ENCODE data around the gene GNLY. TPM values are rescaled to one million over a fixed set of nuclear protein-coding genes. Genes with fewer than 3 reads are reported as not detected.

Gene GNLY
- total and polyA plus RNA-seq, 2 experiments from 2014 or later: not detected

DNA sequence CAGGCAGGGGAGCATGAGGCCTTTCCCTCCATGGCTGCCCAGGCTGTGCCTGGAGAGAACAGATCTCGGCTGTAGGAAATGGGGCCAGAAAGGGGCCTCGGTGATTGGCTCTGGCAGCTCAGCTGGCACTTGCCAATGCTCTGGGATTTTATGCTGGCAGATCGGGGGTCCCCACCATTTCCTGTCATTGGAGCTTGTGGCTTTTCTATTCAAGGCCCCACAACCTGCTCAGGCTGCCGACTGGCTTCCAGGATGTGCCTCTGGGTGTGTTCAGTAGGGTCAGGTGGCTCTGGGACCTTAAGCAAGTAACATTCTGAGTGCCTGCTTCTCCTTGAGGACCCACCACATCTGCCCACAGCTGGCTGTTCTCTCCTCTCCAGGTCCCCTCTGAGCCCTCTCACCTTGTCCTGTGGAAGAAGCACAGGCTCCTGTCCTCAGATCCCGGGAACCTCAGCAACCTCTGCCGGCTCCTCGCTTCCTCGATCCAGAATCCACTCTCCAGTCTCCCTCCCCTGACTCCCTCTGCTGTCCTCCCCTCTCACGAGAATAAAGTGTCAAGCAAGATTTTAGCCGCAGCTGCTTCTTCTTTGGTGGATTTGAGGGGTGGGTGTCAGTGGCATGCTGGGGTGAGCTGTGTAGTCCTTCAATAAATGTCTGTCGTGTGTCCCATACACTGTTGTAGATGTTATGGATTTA lies 4.2 kb downstream of the GNLY start:
- H3K36me3 ChIP-seq (replicated peaks; ENCODE audit: insufficient read depth, low read depth): no peaks in the 10 kb centered on the region
- H3K27ac ChIP-seq: no peak overlapping the region
- H3K9me3 ChIP-seq (ENCODE audit: low read depth): no peaks in the 10 kb centered on the region
- 81% methylated on average over 11 of the region's 11 CpGs for WGBS (ENCODE audit: low lambda C conversion rate, missing lambda C conversion rate)
- no peaks in the 10 kb centered on the region for H3K4me1 ChIP-seq (ENCODE audit: insufficient read depth)
- TF ChIP-seq, protein P1, sequence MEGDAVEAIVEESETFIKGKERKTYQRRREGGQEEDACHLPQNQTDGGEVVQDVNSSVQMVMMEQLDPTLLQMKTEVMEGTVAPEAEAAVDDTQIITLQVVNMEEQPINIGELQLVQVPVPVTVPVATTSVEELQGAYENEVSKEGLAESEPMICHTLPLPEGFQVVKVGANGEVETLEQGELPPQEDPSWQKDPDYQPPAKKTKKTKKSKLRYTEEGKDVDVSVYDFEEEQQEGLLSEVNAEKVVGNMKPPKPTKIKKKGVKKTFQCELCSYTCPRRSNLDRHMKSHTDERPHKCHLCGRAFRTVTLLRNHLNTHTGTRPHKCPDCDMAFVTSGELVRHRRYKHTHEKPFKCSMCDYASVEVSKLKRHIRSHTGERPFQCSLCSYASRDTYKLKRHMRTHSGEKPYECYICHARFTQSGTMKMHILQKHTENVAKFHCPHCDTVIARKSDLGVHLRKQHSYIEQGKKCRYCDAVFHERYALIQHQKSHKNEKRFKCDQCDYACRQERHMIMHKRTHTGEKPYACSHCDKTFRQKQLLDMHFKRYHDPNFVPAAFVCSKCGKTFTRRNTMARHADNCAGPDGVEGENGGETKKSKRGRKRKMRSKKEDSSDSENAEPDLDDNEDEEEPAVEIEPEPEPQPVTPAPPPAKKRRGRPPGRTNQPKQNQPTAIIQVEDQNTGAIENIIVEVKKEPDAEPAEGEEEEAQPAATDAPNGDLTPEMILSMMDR (IDR thresholded peaks at IDR 0.05; ENCODE audit: poor library complexity): no peak
- TF ChIP-seq EZH2 (IDR thresholded peaks at IDR 0.05; ENCODE audit: borderline replicate concordance): no peak
- no peak for TF ChIP-seq EZH2phosphoT487 (IDR thresholded peaks at IDR 0.05; ENCODE audit: low read depth, severe bottlenecking, unreplicated experiment)
- no peak overlapping the region for H2AFZ ChIP-seq
- no peaks in the 10 kb centered on the region for H4K20me1 ChIP-seq (ENCODE audit: insufficient read depth, poor library complexity, severe bottlenecking)
- H3K27me3 ChIP-seq: no peaks in the 10 kb centered on the region
- DNase-seq (ENCODE audit: low spot score): no peak
- no peaks in the 10 kb centered on the region for H3K9me2 ChIP-seq (replicated peaks; ENCODE audit: insufficient read depth)
- no peaks in the 10 kb centered on the region for H3K79me2 ChIP-seq
- no peak overlapping the region for H3K4me3 ChIP-seq
- no peak overlapping the region for H3K4me2 ChIP-seq

DNA sequence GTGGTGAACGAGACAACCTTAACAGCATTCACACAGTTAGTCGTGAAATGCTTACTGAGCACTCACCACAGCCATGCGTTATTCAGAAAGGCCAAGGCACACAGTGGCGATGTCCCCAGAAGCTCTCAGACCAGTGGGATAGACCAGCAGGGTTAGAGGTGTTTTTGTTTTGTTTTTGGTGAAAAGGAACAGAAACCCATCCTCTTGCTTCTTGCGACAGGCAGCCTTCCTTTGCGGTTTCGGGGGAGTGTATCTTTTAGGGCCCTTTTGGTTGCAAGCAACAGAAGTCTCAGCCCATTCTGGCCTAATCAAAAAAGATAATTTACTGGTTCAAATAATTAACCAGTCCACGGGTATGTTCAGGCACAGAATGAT lies 4.7 kb downstream of the GNLY start:
- no peaks in the 10 kb centered on the region for H3K9me2 ChIP-seq (replicated peaks; ENCODE audit: insufficient read depth)
- no peaks in the 10 kb centered on the region for H3K4me1 ChIP-seq (ENCODE audit: insufficient read depth)
- no peaks in the 10 kb centered on the region for H3K9me3 ChIP-seq (ENCODE audit: low read depth)
- no peaks in the 10 kb centered on the region for H4K20me1 ChIP-seq (ENCODE audit: insufficient read depth, poor library complexity, severe bottlenecking)
- H3K36me3 ChIP-seq (replicated peaks; ENCODE audit: insufficient read depth, low read depth): no peaks in the 10 kb centered on the region
- no peak overlapping the region for H3K4me2 ChIP-seq
- WGBS (ENCODE audit: low lambda C conversion rate, missing lambda C conversion rate): 73% methylated on average over 8 of the region's 8 CpGs
- no peak overlapping the region for H3K27ac ChIP-seq
- H3K79me2 ChIP-seq: no peaks in the 10 kb centered on the region
- DNase-seq (ENCODE audit: low spot score): no peak
- TF ChIP-seq EZH2 (IDR thresholded peaks at IDR 0.05; ENCODE audit: borderline replicate concordance) (no peak), EZH2phosphoT487 (IDR thresholded peaks at IDR 0.05; ENCODE audit: low read depth, severe bottlenecking, unreplicated experiment) (no peak)
- TF ChIP-seq, protein P1 (IDR thresholded peaks at IDR 0.05; ENCODE audit: poor library complexity): no peak
- no peaks in the 10 kb centered on the region for H3K27me3 ChIP-seq
- no peak overlapping the region for H3K4me3 ChIP-seq
- no peak overlapping the region for H2AFZ ChIP-seq

DNA sequence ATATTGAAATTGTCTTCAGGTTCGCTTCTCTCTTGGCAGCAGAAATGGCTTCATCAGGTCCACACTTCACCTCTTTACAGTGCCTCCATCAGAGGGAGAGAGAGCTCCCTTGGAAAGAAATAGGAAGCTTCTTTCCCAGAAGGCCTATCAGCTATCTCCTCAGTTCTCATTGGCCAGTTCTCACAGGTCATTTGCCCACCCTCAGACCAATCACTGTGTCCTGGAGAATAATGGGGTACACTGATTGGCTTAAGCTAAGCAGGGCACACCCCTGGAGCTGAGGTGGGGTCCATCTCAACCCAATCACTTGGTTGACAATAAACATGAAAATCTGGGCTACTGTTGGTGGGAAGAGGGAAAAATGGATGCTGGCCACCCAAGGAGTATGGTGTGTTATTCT lies 5.2 kb downstream of the GNLY start:
- DNase-seq (ENCODE audit: low spot score): no peak
- no peak overlapping the region for H3K4me2 ChIP-seq
- H3K9me2 ChIP-seq (replicated peaks; ENCODE audit: insufficient read depth): no peaks in the 10 kb centered on the region
- no peaks in the 10 kb centered on the region for H4K20me1 ChIP-seq (ENCODE audit: insufficient read depth, poor library complexity, severe bottlenecking)
- H3K9me3 ChIP-seq (ENCODE audit: low read depth): no peaks in the 10 kb centered on the region
- no peak overlapping the region for H3K27ac ChIP-seq
- no peak for TF ChIP-seq EZH2 (IDR thresholded peaks at IDR 0.05; ENCODE audit: borderline replicate concordance)
- TF ChIP-seq EZH2phosphoT487 (IDR thresholded peaks at IDR 0.05; ENCODE audit: low read depth, severe bottlenecking, unreplicated experiment): no peak
- no peak overlapping the region for H2AFZ ChIP-seq
- no peaks in the 10 kb centered on the region for H3K27me3 ChIP-seq
- H3K4me3 ChIP-seq: no peak overlapping the region
- no peaks in the 10 kb centered on the region for H3K4me1 ChIP-seq (ENCODE audit: insufficient read depth)
- no peaks in the 10 kb centered on the region for H3K36me3 ChIP-seq (replicated peaks; ENCODE audit: insufficient read depth, low read depth)
- WGBS (ENCODE audit: low lambda C conversion rate, missing lambda C conversion rate): 96% methylated on average over 1 of the region's 1 CpG
- no peaks in the 10 kb centered on the region for H3K79me2 ChIP-seq

DNA sequence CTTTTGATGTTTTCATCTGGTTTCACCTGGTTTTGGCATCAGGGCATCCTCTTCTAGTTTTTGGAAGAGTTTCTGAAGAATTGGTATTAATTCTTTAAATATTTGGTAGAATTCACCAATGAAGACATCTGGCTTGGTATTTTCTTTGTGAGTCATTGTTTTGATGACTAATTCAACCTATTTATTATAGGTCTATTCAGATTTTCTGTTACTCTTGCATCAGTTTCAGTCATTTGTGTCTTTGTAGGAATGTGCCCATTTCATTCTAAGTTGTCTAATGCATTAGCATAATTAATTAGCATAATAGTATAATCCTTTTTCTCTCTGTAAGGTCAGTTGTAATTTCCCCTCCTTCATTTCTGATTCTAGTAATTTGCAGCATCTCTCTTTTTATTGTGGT lies 8.0 kb downstream of the GNLY start:
- Histone ChIP-seq H2AFZ (no peak overlapping the region), H3K9me3 (ENCODE audit: low read depth) (no peaks in the 10 kb centered on the region), H3K4me1 (ENCODE audit: insufficient read depth) (no peaks in the 10 kb centered on the region), H3K4me2 (no peak overlapping the region), H3K9me2 (replicated peaks; ENCODE audit: insufficient read depth) (no peaks in the 10 kb centered on the region), H4K20me1 (ENCODE audit: insufficient read depth, poor library complexity, severe bottlenecking) (no peaks in the 10 kb centered on the region), H3K27me3 (no peaks in the 10 kb centered on the region), H3K79me2 (no peaks in the 10 kb centered on the region), H3K36me3 (replicated peaks; ENCODE audit: insufficient read depth, low read depth) (no peaks in the 10 kb centered on the region), H3K27ac (no peak overlapping the region), H3K4me3 (no peak overlapping the region)
- TF ChIP-seq EZH2phosphoT487 (IDR thresholded peaks at IDR 0.05; ENCODE audit: low read depth, severe bottlenecking, unreplicated experiment) (no peak), EZH2 (IDR thresholded peaks at IDR 0.05; ENCODE audit: borderline replicate concordance) (no peak)
- TF ChIP-seq, protein P1 (IDR thresholded peaks at IDR 0.05; ENCODE audit: poor library complexity): no peak
- DNase-seq (ENCODE audit: low spot score): no peak

All from hepatocyte (in vitro differentiated cells).